Mesothelial cell of epicardium (in vitro differentiated cells): ENCODE data around the gene CLSTN2. TPM values are rescaled to one million over a fixed set of nuclear protein-coding genes. Genes with fewer than 3 reads are reported as not detected.

Experiments used
- DNase-seq, 2 experiments: peaks; one replicate each; pipeline ENCODE4 v3.0.0; 2021; ENCODE audit warnings: low spot score in 2 of 2; ENCODE audit not compliant: unreplicated experiment in 2 of 2
- H3K27ac Mint-ChIP-seq: 2 replicates; pipeline ENCODE4 v1.8.0; 2021; ENCODE audit warnings: mixed read lengths
- H3K27me3 Mint-ChIP-seq: 2 replicates; pipeline ENCODE4 v1.8.0; 2021; ENCODE audit warnings: low read depth, mixed read lengths
- H3K36me3 Mint-ChIP-seq: 2 replicates; pipeline ENCODE4 v1.8.0; 2021; ENCODE audit warnings: mixed read lengths
- H3K4me1 Mint-ChIP-seq: 2 replicates; pipeline ENCODE4 v1.8.0; 2021; ENCODE audit warnings: mixed read lengths
- H3K4me3 Mint-ChIP-seq: 2 replicates; pipeline ENCODE4 v1.8.0; 2021; ENCODE audit warnings: mild to moderate bottlenecking, moderate library complexity, mixed read lengths
- H3K9me3 Mint-ChIP-seq: 2 replicates; pipeline ENCODE4 v1.8.0; 2021; ENCODE audit warnings: mixed read lengths
- CTCF ChIP-seq: fragments of 200-600 bp; sonication (generic); IDR thresholded peaks from one replicate; pipeline ENCODE4 v1.5.0; 2021; ENCODE audit warnings: antibody characterized with exemption; ENCODE audit not compliant: unreplicated experiment
- total RNA-seq: library from RNA; stranded (reverse); gene quantifications from 3 replicates; pipeline ENCODE4 v1.2.1, GENCODE V29; 2021

Gene CLSTN2
- total RNA-seq, 1 donor from 2014 or later: 18.2 TPM

- no peaks in the 10 kb centered on the region for H3K36me3 Mint-ChIP-seq
- H3K9me3 Mint-ChIP-seq: no peaks in the 10 kb centered on the region
- H3K4me3 Mint-ChIP-seq: no peak overlapping the region
- H3K27ac Mint-ChIP-seq: no peak overlapping the region
- H3K27me3 Mint-ChIP-seq: peaks cover 19% of the 10 kb centered on the region
- H3K4me1 Mint-ChIP-seq: peaks cover 10% of the 10 kb centered on the region
- no peak for TF ChIP-seq CTCF
- no peak for DNase-seq
Observed at GRCh38 chr3:140096037-140096436, 161.1 kb downstream of the CLSTN2 start.

- no peak overlapping the region for H3K27ac Mint-ChIP-seq
- peaks cover 10% of the 10 kb centered on the region for H3K4me1 Mint-ChIP-seq
- no peaks in the 10 kb centered on the region for H3K9me3 Mint-ChIP-seq
- no peak overlapping the region for H3K4me3 Mint-ChIP-seq
- DNase-seq: no peak
- no peak for TF ChIP-seq CTCF
- H3K36me3 Mint-ChIP-seq: no peaks in the 10 kb centered on the region
- H3K27me3 Mint-ChIP-seq: peaks cover 19% of the 10 kb centered on the region
Observed at GRCh38 chr3:140097874-140098635, 163.1 kb downstream of the CLSTN2 start.

- DNase-seq: no peak
- no peaks in the 10 kb centered on the region for H3K36me3 Mint-ChIP-seq
- H3K9me3 Mint-ChIP-seq: no peaks in the 10 kb centered on the region
- peaks cover 14% of the 10 kb centered on the region for H3K27me3 Mint-ChIP-seq
- no peak overlapping the region for H3K27ac Mint-ChIP-seq
- H3K4me3 Mint-ChIP-seq: no peak overlapping the region
- TF ChIP-seq CTCF: no peak
- no peaks in the 10 kb centered on the region for H3K4me1 Mint-ChIP-seq
Observed at GRCh38 chr3:140100479-140100878, 165.5 kb downstream of the CLSTN2 start.

- H3K27ac Mint-ChIP-seq: no peak overlapping the region
Observed at GRCh38 chr3:140103166-140103565, 168.2 kb downstream of the CLSTN2 start.

GRCh38 chr3:140103986-140104645 is 169.1 kb downstream of the CLSTN2 start:
- DNase-seq: no peak
- no peaks in the 10 kb centered on the region for H3K36me3 Mint-ChIP-seq

More at GRCh38 chr3:140103166-140103565, 168.2 kb downstream of the CLSTN2 start:
- H3K27me3 Mint-ChIP-seq: peaks cover 9% of the 10 kb centered on the region
- H3K9me3 Mint-ChIP-seq: no peaks in the 10 kb centered on the region
- no peaks in the 10 kb centered on the region for H3K36me3 Mint-ChIP-seq
- no peaks in the 10 kb centered on the region for H3K4me1 Mint-ChIP-seq
- no peak for DNase-seq
- no peak overlapping the region for H3K4me3 Mint-ChIP-seq
- no peak for TF ChIP-seq CTCF

More at GRCh38 chr3:140103986-140104645, 169.1 kb downstream of the CLSTN2 start:
- no peak overlapping the region for H3K27ac Mint-ChIP-seq
- H3K27me3 Mint-ChIP-seq: peaks cover 12% of the 10 kb centered on the region
- H3K4me3 Mint-ChIP-seq: no peak overlapping the region
- no peaks in the 10 kb centered on the region for H3K9me3 Mint-ChIP-seq
- no peaks in the 10 kb centered on the region for H3K4me1 Mint-ChIP-seq
- no peak for TF ChIP-seq CTCF
